Endothelial cell of umbilical vein (primary cell): ENCODE data around the gene KERA. TPM values are rescaled to one million over a fixed set of nuclear protein-coding genes. Genes with fewer than 3 reads are reported as not detected.

Experiments
- BruUV-seq: library from RNA; stranded (reverse); fragments of 400-500 nt; replicated peaks from 2 replicates; lab custom pipeline; 2021; lab: Mats Ljungman, UMichigan
- CTCF ChIA-PET: fragments of 300-600, 350-600 bp; sonication (Branson Sonifier 250); formaldehyde crosslinking; loops from one replicate; lab custom pipeline; 2021; ENCODE audit warnings: antibody characterized with exemption, inconsistent platforms; lab: Charles Lee
- POLR2A ChIA-PET: fragments of 300-600, 350-600 bp; sonication (Branson Sonifier 250); formaldehyde crosslinking; loops from one replicate; lab custom pipeline; 2021; ENCODE audit warnings: antibody characterized with exemption, inconsistent platforms; lab: Charles Lee
- DNase-seq: peaks from one replicate; pipeline ENCODE4 v3.0.0-alpha.2; 2011; ENCODE audit warnings: low read depth, low spot score
- FAIRE-seq: peaks from 2 replicates; lab custom pipeline; 2011; peaks lifted over from hg19 to GRCh38; lab: Jason Lieb, UNC
- H2AFZ ChIP-seq: 2 replicates; pipeline ENCODE4 v1.6.0; 2012; ENCODE audit warnings: low read depth, low read length, control low read depth, inconsistent platforms
- H3K27ac ChIP-seq: 2 replicates; pipeline ENCODE4 v1.5.1; 2011; ENCODE audit warnings: low read depth, mild to moderate bottlenecking, control low read depth, low read length, moderate library complexity; ENCODE audit not compliant: insufficient read depth
- H3K27me3 ChIP-seq, 2 experiments: 2 replicates each; pipeline versions ENCODE4 v1.6.0 to v1.6.1; 2011; ENCODE audit warnings: low read length in 2 of 2, mixed read lengths in 1 of 2; ENCODE audit not compliant: control insufficient read depth in 2 of 2, insufficient read depth in 2 of 2
- H3K36me3 ChIP-seq, 2 experiments: 2 replicates in 1 of 2; 3 replicates in 1 of 2; pipeline ENCODE4 v1.5.1; 2011; ENCODE audit warnings: low read length in 2 of 2, mild to moderate bottlenecking in 1 of 2, moderate library complexity in 1 of 2; ENCODE audit not compliant: control insufficient read depth in 2 of 2, insufficient read depth in 2 of 2; ENCODE audit errors: extremely low read depth in 1 of 2
- H3K4me1 ChIP-seq: 3 replicates; pipeline ENCODE4 v1.5.1; 2011; ENCODE audit warnings: mild to moderate bottlenecking, low read length; ENCODE audit not compliant: control insufficient read depth, insufficient read depth; ENCODE audit errors: extremely low read depth
- H3K4me2 ChIP-seq: 2 replicates; pipeline ENCODE4 v1.6.1; 2011; ENCODE audit warnings: low read length, control low read depth, mixed read lengths; ENCODE audit not compliant: insufficient read depth
- H3K4me3 ChIP-seq, 3 experiments: fragments of 200-600 bp in 1 of 3; sonication (generic), shearing (Covaris generic) in 1 of 3; replicated peaks in 1 of 3; 2 replicates each; pipeline ENCODE4 v1.5.1; 2011 to 2016; ENCODE audit warnings: control low read depth in 3 of 3, low read length in 3 of 3, mild to moderate bottlenecking in 2 of 3, inconsistent platforms in 1 of 3, low read depth in 1 of 3, moderate library complexity in 1 of 3; ENCODE audit not compliant: insufficient read depth in 1 of 3
- H3K79me2 ChIP-seq: 2 replicates; pipeline ENCODE4 v1.6.0; 2012; ENCODE audit warnings: low read length, inconsistent platforms; ENCODE audit not compliant: control insufficient read depth, insufficient read depth
- H3K9ac ChIP-seq: replicated peaks from 2 replicates; pipeline ENCODE3; 2011; ENCODE audit warnings: low read length, control low read depth; ENCODE audit not compliant: insufficient read depth; ENCODE audit errors: extremely low read depth
- H3K9me1 ChIP-seq: replicated peaks from 3 replicates; pipeline ENCODE4 v1.6.0; 2011; ENCODE audit warnings: mild to moderate bottlenecking, low read length; ENCODE audit not compliant: control insufficient read depth, insufficient read depth; ENCODE audit errors: extremely low read depth
- H3K9me3 ChIP-seq: replicated peaks from 2 replicates; pipeline ENCODE4 v1.5.1; 2012; ENCODE audit warnings: low read length, inconsistent platforms; ENCODE audit not compliant: control insufficient read depth, insufficient read depth
- H4K20me1 ChIP-seq: replicated peaks from 2 replicates; pipeline ENCODE3; 2011; ENCODE audit warnings: mild to moderate bottlenecking, low read length; ENCODE audit not compliant: control insufficient read depth, insufficient read depth; ENCODE audit errors: extremely low read depth
- EZH2 ChIP-seq: IDR thresholded peaks from 2 replicates; pipeline ENCODE4 v1.6.1; 2012; ENCODE audit warnings: borderline replicate concordance, low read depth, mild to moderate bottlenecking, moderate library complexity, low read length, inconsistent platforms; ENCODE audit not compliant: severe bottlenecking
- FOS ChIP-seq: IDR thresholded peaks from 2 replicates; pipeline ENCODE4 v1.6.1; 2011; ENCODE audit warnings: mild to moderate bottlenecking, low read length, moderate library complexity, borderline replicate concordance; ENCODE audit not compliant: insufficient read depth
- GATA2 ChIP-seq: IDR thresholded peaks from 2 replicates; pipeline ENCODE4 v1.7.0; 2011; ENCODE audit warnings: low read depth, mild to moderate bottlenecking, moderate library complexity, mixed read lengths, low read length; ENCODE audit not compliant: insufficient read length, insufficient read depth
- JUN ChIP-seq: IDR thresholded peaks from 2 replicates; pipeline ENCODE4 v1.6.1; 2011; ENCODE audit warnings: borderline replicate concordance, low read depth; ENCODE audit not compliant: insufficient read length, insufficient read depth
- MYC ChIP-seq: IDR thresholded peaks from one replicate; pipeline ENCODE4 v1.6.1; 2011; ENCODE audit warnings: mild to moderate bottlenecking, low read depth, low read length
- POLR2A ChIP-seq: IDR thresholded peaks from 2 replicates; pipeline ENCODE4 v1.6.1; 2012; ENCODE audit warnings: low read depth, mild to moderate bottlenecking, control low read depth, low read length
- POLR2AphosphoS5 ChIP-seq: IDR thresholded peaks from 2 replicates; pipeline ENCODE4 v1.6.1; 2012; ENCODE audit warnings: low read depth, mild to moderate bottlenecking, control low read depth, low read length, moderate library complexity; ENCODE audit not compliant: insufficient read depth
- dilution Hi-C: fragments of 300-500 bp; cut with MboI; formaldehyde crosslinking; loops from one replicate; pipeline ENCODE4 v1.15.0; 2019; ENCODE audit warnings: low sequenced_read_pairs; ENCODE audit not compliant: extremely low pct_ligation_motif_present
- intact Hi-C: fragments of 100-400 bp; cut with micrococcal nuclease; formaldehyde crosslinking; loops from one replicate; pipeline ENCODE4 v1.10.0; 2022
- polyA plus RNA-seq, 4 experiments: library from polyadenylated mRNA; depleted of rRNA in 3 of 4; stranded (reverse) in 3 of 4; unstranded in 1 of 4; fragments of >200 nt; gene quantifications; 2 replicates each; pipeline versions ENCODE4 v1.2.1 to v1.2.3, GENCODE V29; 2011 to 2012; ENCODE audit warnings: missing spikeins in 1 of 4
- total RNA-seq: library from RNA; stranded (reverse); gene quantifications from 2 replicates; pipeline ENCODE4 v1.2.3, GENCODE V29; 2021
- TF ChIP-seq, protein P1 (sequence below), 2 donors: IDR thresholded peaks; 1 replicate in 1 of 2; 2 replicates in 1 of 2; pipeline ENCODE4 v1.5.1; 2011; ENCODE audit warnings: low read length in 2 of 2, mild to moderate bottlenecking in 2 of 2, moderate library complexity in 2 of 2, control low read depth in 1 of 2, inconsistent platforms in 1 of 2, low read depth in 1 of 2; ENCODE audit not compliant: insufficient read depth in 1 of 2; ENCODE audit errors: extremely low read depth in 1 of 2
- TF ChIP-seq, protein P2 (sequence below): IDR thresholded peaks from 2 replicates; pipeline ENCODE4 v1.6.1; 2011; ENCODE audit not compliant: insufficient read depth, insufficient read length

Gene KERA
- total and polyA plus RNA-seq, 2 donors (not counting 3 experiments of a cell fraction or from before 2014, with no cell fraction given): not detected

DNA sequence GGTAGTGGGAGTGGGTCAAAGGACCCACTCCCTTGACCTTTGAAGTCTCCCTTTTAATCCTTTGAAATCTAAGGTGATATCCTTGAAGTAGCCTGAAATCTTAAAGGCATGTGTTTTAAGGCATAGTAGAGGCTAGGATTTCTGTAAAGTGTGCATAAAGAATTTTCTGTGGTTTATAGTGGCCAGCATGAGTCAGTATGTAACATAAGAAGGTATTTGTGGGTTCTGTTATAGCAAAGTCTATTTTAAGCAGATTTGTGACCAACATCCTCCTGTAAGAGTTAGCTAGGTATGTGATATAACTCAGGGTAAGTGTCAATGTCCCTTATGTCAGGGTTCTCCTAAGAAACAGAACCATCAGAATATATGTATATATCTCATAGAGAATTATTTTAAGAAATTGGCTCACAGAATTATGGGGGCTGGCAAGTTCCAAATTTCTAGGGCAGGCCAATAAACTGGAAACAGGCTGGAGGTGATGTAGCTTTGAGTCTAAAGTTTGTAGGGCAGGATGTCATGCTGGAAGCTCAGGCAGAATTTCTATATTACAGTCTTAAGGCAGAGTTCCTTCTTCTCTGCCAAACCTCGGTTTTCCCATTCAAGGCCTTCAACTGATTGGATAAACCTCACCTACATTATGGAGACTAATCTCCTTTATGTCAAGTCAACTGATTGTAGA, 34.4 kb downstream of the KERA start:
- H2AFZ ChIP-seq: no peak overlapping the region
- CTCF ChIA-PET: interaction anchor here (2.6 kb wide), 1 partner anchor 86 kb away, joined by 8 read pairs; no protein-coding TSS in a partner anchor
- dilution Hi-C loops: no loop called here

More for the DNA sequence above, 34.4 kb downstream of the KERA start:
- POLR2A ChIA-PET: no interaction called here
- H3K27me3 ChIP-seq: no peaks in the 10 kb centered on the region
- no peak for FAIRE-seq
- no peaks in the 10 kb centered on the region for H3K79me2 ChIP-seq
- TF ChIP-seq GATA2: no peak
- TF ChIP-seq, protein P1, sequence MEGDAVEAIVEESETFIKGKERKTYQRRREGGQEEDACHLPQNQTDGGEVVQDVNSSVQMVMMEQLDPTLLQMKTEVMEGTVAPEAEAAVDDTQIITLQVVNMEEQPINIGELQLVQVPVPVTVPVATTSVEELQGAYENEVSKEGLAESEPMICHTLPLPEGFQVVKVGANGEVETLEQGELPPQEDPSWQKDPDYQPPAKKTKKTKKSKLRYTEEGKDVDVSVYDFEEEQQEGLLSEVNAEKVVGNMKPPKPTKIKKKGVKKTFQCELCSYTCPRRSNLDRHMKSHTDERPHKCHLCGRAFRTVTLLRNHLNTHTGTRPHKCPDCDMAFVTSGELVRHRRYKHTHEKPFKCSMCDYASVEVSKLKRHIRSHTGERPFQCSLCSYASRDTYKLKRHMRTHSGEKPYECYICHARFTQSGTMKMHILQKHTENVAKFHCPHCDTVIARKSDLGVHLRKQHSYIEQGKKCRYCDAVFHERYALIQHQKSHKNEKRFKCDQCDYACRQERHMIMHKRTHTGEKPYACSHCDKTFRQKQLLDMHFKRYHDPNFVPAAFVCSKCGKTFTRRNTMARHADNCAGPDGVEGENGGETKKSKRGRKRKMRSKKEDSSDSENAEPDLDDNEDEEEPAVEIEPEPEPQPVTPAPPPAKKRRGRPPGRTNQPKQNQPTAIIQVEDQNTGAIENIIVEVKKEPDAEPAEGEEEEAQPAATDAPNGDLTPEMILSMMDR (IDR thresholded peaks at IDR 0.05; ENCODE audit: extremely low read depth in 1 of 2, insufficient read depth in 1 of 2, low read depth in 1 of 2, low read length in 2 of 2): no peak
- no peak for TF ChIP-seq MYC
- no peak for TF ChIP-seq EZH2
- TF ChIP-seq FOS: no peak
- no peak for TF ChIP-seq JUN
- TF ChIP-seq, protein P2, sequence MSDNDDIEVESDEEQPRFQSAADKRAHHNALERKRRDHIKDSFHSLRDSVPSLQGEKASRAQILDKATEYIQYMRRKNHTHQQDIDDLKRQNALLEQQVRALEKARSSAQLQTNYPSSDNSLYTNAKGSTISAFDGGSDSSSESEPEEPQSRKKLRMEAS: no peak
- TF ChIP-seq POLR2AphosphoS5: no peak
- no peak for TF ChIP-seq POLR2A
- H3K4me2 ChIP-seq: no peak overlapping the region
- DNase-seq: no peak
- no TSS peak for BruUV-seq
- no peaks in the 10 kb centered on the region for H3K36me3 ChIP-seq
- H3K9ac ChIP-seq: no peak overlapping the region
- no peak overlapping the region for H3K4me3 ChIP-seq
- intact Hi-C loops: no loop called here
- H3K9me1 ChIP-seq: no peaks in the 10 kb centered on the region
- H3K27ac ChIP-seq: no peak overlapping the region
- H3K4me1 ChIP-seq: no peaks in the 10 kb centered on the region
- H4K20me1 ChIP-seq: no peaks in the 10 kb centered on the region
- no peaks in the 10 kb centered on the region for H3K9me3 ChIP-seq
